Measurements from ENCODE around the gene SLC25A53.
"Not testable (repeated sequence)": the region's sequence is repeated elsewhere in the genome, so short reads cannot be mapped to it uniquely, and the experiment has no call there.

The SLC25A53 gene

DNA sequence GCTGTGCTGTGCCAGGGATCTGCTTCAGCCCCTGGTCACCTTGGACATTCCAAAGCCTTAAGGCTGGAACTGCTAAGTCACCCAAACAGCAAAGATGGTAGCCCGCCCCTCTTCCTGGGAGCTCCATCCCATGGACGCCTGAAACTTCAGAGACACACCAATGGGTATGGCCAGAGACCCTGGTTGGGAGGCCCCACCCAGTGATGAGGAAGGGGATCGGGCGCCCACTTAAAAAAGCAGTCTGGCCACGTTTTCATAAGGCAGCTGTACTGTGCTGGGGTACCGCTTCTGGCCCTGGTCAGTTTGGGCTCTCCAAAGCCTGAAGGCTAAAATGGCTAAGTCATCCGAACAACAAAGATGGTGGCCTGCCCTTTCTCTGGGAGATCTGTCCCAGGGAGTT is 71.3 kb downstream of the SLC25A53 start:
- CTCF ChIA-PET = no interaction called here
- DNase-seq (ENCODE audit: extremely low spot score) = no peak
- POLR2A ChIA-PET = no interaction called here
- TF ChIP-seq FOXM1 (IDR thresholded peaks at IDR 0.05; ENCODE audit: borderline replicate concordance) = no peak
- TF ChIP-seq ELF4 (IDR thresholded peaks at IDR 0.05) = no peak
- no peak for TF ChIP-seq ZNF384 (IDR thresholded peaks at IDR 0.05)
- TF ChIP-seq SP1 (IDR thresholded peaks at IDR 0.05) = no peak
- no peak for TF ChIP-seq NFRKB (IDR thresholded peaks at IDR 0.05)
- TF ChIP-seq LEF1 (IDR thresholded peaks at IDR 0.05; ENCODE audit: borderline replicate concordance) = no peak
- TF ChIP-seq, protein P1, sequence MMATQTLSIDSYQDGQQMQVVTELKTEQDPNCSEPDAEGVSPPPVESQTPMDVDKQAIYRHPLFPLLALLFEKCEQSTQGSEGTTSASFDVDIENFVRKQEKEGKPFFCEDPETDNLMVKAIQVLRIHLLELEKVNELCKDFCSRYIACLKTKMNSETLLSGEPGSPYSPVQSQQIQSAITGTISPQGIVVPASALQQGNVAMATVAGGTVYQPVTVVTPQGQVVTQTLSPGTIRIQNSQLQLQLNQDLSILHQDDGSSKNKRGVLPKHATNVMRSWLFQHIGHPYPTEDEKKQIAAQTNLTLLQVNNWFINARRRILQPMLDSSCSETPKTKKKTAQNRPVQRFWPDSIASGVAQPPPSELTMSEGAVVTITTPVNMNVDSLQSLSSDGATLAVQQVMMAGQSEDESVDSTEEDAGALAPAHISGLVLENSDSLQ (IDR thresholded peaks at IDR 0.05) = no peak
- no peak for TF ChIP-seq SUZ12 (IDR thresholded peaks at IDR 0.05)
- no peak for TF ChIP-seq HDGF (IDR thresholded peaks at IDR 0.05; ENCODE audit: borderline replicate concordance)
- no peak for TF ChIP-seq BHLHE40 (IDR thresholded peaks at IDR 0.05; ENCODE audit: borderline replicate concordance)
- TF ChIP-seq FOXA1 (IDR thresholded peaks at IDR 0.05) = no peak
- no peak for TF ChIP-seq TARDBP (IDR thresholded peaks at IDR 0.05)
- TF ChIP-seq CTBP1 (IDR thresholded peaks at IDR 0.05; ENCODE audit: borderline replicate concordance) = no peak
- no peak for TF ChIP-seq L3MBTL2 (conservative IDR thresholded peaks at IDR 0.05)

DNA sequence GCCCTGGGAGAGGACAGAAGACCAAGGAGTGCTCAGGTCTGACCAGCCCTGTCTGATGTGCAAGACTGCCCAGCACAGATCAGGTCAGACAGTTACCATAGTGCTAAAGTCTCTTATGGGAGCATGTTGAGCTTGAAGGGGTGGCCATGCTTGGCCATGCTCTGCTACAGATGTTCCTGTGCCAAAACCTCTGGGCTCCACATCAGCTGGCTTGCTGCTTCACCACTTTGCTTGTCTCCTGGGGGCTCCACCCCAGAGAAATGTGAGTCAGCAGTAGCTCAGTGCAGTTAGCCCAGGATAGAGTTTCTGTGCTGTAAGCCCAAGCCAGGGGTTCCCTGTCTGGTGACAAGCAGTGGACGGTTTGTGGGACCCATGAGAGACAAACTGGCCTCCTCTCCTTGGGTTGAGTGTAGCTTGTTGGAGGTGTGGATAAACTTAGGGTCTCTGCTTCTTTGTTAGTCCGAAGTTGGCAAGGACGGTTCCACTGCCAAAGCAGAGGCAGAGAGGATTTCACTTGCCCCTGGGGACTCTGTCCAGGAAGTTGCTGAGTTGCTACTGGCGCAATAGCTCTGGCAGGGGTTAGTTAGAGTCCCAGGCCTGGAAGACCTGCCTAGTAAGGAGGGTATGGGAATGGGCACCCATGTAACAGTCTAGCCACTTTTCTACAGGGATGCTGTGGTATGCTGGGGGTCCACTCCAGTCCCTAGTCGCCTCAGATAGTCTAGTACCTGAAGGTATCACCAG is 72.1 kb downstream of the SLC25A53 start:
- POLR2A ChIA-PET = no interaction called here
- DNase-seq (ENCODE audit: extremely low spot score) = no peak
- TF ChIP-seq FOXA1 (IDR thresholded peaks at IDR 0.05) = no peak
- TF ChIP-seq FOXK2 (IDR thresholded peaks at IDR 0.05) = no peak
- no peak for TF ChIP-seq FOXM1 (IDR thresholded peaks at IDR 0.05; ENCODE audit: borderline replicate concordance)
- no peak for TF ChIP-seq ARNT (IDR thresholded peaks at IDR 0.05)
- CTCF ChIA-PET = no interaction called here

DNA sequence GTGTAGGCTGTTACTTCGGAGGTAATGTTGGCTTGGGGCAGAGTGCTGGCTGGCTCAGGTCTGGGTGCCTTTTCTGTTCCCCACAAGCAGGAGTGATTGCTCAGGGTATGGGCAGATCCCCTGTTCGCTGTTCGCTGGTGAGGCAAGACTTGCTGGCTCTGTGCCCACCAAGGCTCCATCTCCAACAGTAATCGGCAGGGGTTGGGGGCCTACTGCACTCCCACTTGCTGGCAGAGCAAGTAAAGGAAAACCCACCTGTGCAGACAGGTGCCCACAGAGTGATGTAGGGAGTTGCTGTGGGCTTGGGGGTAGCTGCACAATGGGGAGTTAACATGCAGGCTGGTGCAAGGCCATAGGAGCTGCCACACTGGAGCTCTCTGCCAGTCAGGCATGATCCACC is 72.7 kb downstream of the SLC25A53 start:
- ChIA-PET CTCF (no interaction called here), POLR2A (no interaction called here)
- DNase-seq (ENCODE audit: extremely low spot score) = no peak
- TF ChIP-seq LEF1 (IDR thresholded peaks at IDR 0.05; ENCODE audit: borderline replicate concordance) (no peak), FOXM1 (IDR thresholded peaks at IDR 0.05; ENCODE audit: borderline replicate concordance) (no peak), NFRKB (IDR thresholded peaks at IDR 0.05) (no peak), FOXA1 (IDR thresholded peaks at IDR 0.05) (no peak), BHLHE40 (IDR thresholded peaks at IDR 0.05; ENCODE audit: borderline replicate concordance) (no peak), ZNF384 (IDR thresholded peaks at IDR 0.05) (no peak), CTBP1 (IDR thresholded peaks at IDR 0.05; ENCODE audit: borderline replicate concordance) (no peak), L3MBTL2 (conservative IDR thresholded peaks at IDR 0.05) (no peak), FOXK2 (IDR thresholded peaks at IDR 0.05) (no peak), HDGF (IDR thresholded peaks at IDR 0.05; ENCODE audit: borderline replicate concordance) (no peak), TARDBP (IDR thresholded peaks at IDR 0.05) (no peak), ELF4 (IDR thresholded peaks at IDR 0.05) (no peak), ARNT (IDR thresholded peaks at IDR 0.05) (no peak), SP1 (IDR thresholded peaks at IDR 0.05) (no peak), SUZ12 (IDR thresholded peaks at IDR 0.05) (no peak)
- TF ChIP-seq, protein P1 (IDR thresholded peaks at IDR 0.05) = no peak

DNA sequence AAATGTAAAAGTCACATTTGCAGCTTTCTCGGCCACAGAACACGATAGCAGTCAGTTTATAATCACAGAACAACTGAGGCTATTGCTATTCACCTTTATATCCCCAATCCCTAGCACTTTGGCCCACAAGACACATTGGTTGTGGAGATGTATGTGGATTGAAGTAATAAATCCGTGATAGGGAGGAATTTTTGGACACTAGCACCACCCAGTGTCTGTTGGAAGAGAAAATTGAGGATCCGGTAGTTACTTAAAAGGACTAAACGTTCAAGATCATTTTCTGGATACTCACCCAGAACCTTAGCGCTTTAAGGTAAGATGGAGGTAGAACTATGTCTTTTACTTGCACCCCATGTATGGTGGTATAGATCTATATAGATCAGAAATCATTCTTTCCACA is 79.0 kb downstream of the SLC25A53 start:
- DNase-seq (ENCODE audit: extremely low spot score); CTCF ChIA-PET: not testable (repeated sequence)

DNA sequence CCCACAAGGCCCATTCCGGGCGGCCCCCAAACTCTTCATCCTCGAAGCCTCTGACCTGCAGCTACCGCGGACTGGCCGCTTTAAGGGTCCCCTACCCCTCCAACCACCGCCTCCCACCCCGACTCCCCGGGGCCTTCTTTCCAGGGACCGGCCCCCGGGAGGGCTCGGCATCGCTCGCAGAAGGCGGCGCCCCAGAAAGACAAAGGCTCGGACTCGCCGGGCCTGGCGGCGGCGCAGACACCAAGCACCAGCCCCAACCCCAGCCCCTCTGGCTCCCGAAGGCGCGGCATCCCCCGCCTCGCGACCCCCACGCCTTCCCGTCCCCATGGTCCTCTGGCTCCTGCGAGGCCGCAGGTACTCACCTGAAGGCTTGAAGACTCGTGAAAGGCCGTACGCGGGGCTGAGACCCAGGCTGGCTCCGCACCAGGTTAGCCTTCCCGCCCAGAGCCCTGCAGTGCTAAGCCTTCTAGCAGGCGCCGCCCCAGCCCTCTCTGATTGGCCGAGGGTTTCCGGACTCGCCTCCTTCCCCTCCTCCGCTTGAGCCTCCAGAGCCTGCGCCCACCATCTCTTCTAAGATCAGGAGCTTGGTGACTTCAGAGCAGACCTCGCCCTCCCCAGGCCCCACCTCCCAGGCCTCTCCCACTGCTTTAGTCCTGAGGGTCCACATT is 80.9 kb downstream of the SLC25A53 start, which contains the start of gene TMSB15C:
Gene TMSB15C, minus strand, starts transcription at position 459 of the 668 bp plus-strand sequence.
- POLR2A ChIA-PET; CTCF ChIA-PET; DNase-seq (ENCODE audit: extremely low spot score): not testable (repeated sequence)

More for the DNA sequence above, 79.0 kb downstream of the SLC25A53 start:
- POLR2A ChIA-PET = not testable (repeated sequence)

DNA sequence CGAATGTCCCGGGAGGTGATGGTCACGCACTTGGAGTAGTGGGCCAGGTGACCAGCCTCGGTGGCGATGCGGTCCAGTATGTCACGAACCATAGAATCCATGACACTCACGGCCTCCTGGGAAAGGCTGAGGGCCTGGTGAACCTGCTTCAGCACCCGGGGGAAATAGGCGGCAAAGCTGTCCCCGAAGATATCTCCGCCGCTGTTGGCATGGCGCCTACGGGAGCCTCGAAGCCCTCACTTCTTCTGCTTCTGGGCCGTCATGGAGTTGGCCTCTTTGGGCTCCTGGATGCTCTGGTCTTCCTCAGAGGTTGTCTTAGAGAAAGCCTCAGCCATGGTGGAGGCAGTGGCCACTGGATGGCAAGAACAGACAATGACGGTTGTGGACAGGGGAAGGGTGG is 94.2 kb downstream of the SLC25A53 start:
- POLR2A ChIA-PET; DNase-seq (ENCODE audit: extremely low spot score); CTCF ChIA-PET: not testable (repeated sequence)

DNA sequence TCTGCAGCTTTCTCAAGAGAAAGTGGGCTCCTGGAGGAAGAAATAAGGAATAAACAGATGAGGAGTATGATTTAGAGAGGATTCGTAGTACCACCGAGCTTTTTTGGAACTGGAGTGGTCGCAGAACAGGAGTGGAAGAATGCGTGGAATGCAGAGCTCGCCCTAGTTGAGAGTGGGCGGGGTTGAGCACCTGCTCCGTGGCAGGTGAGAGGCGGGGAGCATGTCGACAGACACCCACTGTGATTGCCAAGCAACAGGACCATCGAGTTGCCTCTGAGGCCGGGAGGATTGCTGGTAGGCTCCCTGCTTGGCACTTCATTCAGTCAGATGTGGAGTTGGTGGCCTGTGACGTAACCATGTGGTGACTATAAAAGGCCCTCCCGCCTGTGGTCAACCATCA is 101.9 kb downstream of the SLC25A53 start:
- CTCF ChIA-PET; POLR2A ChIA-PET; DNase-seq (ENCODE audit: extremely low spot score): not testable (repeated sequence)

All from HEK293T (cell line).